Measurements from ENCODE around the gene MATR3. TPM values are rescaled to one million over a fixed set of nuclear protein-coding genes. Genes with fewer than 3 reads are reported as not detected.

The MATR3 gene
- total and polyA plus RNA-seq, 10 of the 15 experiments (the other 5 are each of a cell fraction or from before 2014, with no cell fraction given): 134 to 401 (median 221) TPM

DNA sequence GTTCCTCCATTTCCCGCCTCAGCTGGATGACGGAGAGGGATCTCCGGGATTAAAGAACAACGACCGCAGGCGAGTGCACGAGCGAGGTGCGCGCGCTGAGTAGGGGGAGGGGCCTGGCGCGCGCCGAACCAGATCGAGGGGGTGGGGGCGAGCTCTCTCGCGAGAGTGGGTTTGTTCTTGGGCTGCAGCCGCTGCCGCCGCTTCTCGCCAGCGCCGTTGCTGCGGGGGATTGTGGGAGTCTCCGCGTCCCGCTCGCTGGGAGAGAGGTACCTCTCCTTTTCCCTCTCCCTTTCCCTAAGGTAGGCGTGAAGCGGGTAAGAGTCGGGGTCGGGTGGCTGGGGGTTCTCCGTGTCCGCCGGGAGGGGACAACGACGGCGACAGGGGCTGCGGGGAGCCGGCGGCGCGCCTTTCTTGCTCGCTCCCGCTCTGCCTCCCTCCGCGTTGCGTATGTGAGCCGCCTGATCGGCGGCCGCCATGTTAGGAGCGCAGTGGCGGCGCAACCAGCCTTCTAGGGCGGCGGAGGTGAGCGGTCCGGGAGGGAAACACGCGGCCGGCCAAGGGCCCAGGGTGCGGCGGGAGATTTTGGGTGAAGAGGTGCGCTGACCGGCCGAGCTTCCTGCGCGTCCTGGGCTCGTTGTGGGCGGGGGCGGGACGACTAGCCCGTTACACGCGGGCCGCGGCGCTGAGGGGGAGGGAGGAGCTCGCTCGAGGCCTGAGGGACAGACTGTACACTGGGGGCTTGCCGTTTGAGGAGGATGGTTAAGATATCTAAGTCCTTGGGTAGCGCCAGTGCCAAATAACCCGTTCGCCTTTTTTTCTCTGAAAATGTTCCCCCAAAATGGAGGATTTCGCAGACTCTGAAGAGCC lies at the start of gene MATR3 (continued):
- TF ChIP-seq MYB (IDR thresholded peaks at IDR 0.05; ENCODE audit: borderline replicate concordance, low read depth, low read length) (no peak), BMI1 (IDR thresholded peaks at IDR 0.05; ENCODE audit: borderline replicate concordance) (no peak), EP300 (IDR thresholded peaks at IDR 0.05; ENCODE audit: borderline replicate concordance in 1 of 2, control insufficient read depth in 1 of 2, low read depth in 2 of 2, low read length in 2 of 2) (peak in 1 of 2 experiments; percentile 48; a peak in 1 of 4 replicates), CREM (IDR thresholded peaks at IDR 0.05; ENCODE audit: low read depth) (peak; percentile 60; the same call in 1 of the 2 replicates), STAT3 (IDR thresholded peaks at IDR 0.05; ENCODE audit: low read depth, low read length) (no peak), PML (IDR thresholded peaks at IDR 0.05; ENCODE audit: low read length) (peak; percentile 98), YBX1 (IDR thresholded peaks at IDR 0.05) (no peak), GATAD2B (conservative IDR thresholded peaks at IDR 0.05; ENCODE audit: low read depth) (peak; percentile 67), RCOR1 (conservative IDR thresholded peaks at IDR 0.05; ENCODE audit: low read depth, low read length) (peak; percentile 98), MTA2 (IDR thresholded peaks at IDR 0.05; ENCODE audit: low read depth) (no peak), TAF1 (IDR thresholded peaks at IDR 0.05; ENCODE audit: borderline replicate concordance, low read depth, low read length) (peak; percentile 92), ZBED1 (IDR thresholded peaks at IDR 0.05; ENCODE audit: borderline replicate concordance) (peak; percentile 70; the same call in 1 of the 2 replicates)
- TF ChIP-seq, protein P1, sequence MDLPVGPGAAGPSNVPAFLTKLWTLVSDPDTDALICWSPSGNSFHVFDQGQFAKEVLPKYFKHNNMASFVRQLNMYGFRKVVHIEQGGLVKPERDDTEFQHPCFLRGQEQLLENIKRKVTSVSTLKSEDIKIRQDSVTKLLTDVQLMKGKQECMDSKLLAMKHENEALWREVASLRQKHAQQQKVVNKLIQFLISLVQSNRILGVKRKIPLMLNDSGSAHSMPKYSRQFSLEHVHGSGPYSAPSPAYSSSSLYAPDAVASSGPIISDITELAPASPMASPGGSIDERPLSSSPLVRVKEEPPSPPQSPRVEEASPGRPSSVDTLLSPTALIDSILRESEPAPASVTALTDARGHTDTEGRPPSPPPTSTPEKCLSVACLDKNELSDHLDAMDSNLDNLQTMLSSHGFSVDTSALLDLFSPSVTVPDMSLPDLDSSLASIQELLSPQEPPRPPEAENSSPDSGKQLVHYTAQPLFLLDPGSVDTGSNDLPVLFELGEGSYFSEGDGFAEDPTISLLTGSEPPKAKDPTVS (IDR thresholded peaks at IDR 0.05; ENCODE audit: low read depth, low read length): no peak
- TF ChIP-seq, protein P2, sequence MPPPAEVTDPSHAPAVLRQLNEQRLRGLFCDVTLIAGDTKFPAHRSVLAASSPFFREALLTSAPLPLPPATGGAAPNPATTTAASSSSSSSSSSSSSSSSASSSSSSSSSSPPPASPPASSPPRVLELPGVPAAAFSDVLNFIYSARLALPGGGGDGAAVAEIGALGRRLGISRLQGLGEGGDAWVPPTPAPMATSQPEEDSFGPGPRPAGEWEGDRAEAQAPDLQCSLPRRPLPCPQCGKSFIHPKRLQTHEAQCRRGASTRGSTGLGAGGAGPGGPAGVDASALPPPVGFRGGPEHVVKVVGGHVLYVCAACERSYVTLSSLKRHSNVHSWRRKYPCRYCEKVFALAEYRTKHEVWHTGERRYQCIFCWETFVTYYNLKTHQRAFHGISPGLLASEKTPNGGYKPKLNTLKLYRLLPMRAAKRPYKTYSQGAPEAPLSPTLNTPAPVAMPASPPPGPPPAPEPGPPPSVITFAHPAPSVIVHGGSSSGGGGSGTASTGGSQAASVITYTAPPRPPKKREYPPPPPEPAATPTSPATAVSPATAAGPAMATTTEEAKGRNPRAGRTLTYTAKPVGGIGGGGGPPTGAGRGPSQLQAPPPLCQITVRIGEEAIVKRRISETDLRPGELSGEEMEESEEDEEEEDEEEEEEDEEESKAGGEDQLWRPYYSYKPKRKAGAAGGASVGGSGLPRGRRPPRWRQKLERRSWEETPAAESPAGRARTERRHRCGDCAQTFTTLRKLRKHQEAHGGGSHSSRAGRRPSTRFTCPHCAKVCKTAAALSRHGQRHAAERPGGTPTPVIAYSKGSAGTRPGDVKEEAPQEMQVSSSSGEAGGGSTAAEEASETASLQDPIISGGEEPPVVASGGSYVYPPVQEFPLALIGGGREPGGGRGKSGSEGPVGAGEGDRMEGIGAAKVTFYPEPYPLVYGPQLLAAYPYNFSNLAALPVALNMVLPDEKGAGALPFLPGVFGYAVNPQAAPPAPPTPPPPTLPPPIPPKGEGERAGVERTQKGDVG (CRISPR knock-in tag; IDR thresholded peaks at IDR 0.05): no peak
- TF ChIP-seq, protein P3, sequence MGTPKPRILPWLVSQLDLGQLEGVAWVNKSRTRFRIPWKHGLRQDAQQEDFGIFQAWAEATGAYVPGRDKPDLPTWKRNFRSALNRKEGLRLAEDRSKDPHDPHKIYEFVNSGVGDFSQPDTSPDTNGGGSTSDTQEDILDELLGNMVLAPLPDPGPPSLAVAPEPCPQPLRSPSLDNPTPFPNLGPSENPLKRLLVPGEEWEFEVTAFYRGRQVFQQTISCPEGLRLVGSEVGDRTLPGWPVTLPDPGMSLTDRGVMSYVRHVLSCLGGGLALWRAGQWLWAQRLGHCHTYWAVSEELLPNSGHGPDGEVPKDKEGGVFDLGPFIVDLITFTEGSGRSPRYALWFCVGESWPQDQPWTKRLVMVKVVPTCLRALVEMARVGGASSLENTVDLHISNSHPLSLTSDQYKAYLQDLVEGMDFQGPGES (IDR thresholded peaks at IDR 0.05): no peak
